ENCODE results near the gene CDK5RAP2. TPM values are rescaled to one million over a fixed set of nuclear protein-coding genes. Genes with fewer than 3 reads are reported as not detected.

Gene CDK5RAP2
- total RNA-seq, 6 experiments from 2014 or later: 28.4 to 40.8 (median 36.8) TPM

- Mint-ChIP-seq H3K36me3 (ENCODE audit: low read depth) (no peaks in the 10 kb centered on the region), H3K27ac (no peak overlapping the region), H3K27me3 (ENCODE audit: insufficient read depth) (peaks cover 12% of the 10 kb centered on the region), H3K4me3 (no peak overlapping the region), H3K4me1 (ENCODE audit: low read depth) (peaks cover 32% of the 10 kb centered on the region), H3K9me3 (no peaks in the 10 kb centered on the region)
- DNase-seq: peak; percentile 16
- peak; percentile 79 for TF ChIP-seq CTCF (IDR thresholded peaks at IDR 0.05)
Observed at GRCh38 chr9:120348951-120349429, 231.0 kb downstream of the CDK5RAP2 start.

- no peak for DNase-seq
Observed at GRCh38 chr9:120345379-120345778, 234.6 kb downstream of the CDK5RAP2 start.

GRCh38 chr9:120344230-120344629, 235.7 kb downstream of the CDK5RAP2 start:
- Mint-ChIP-seq H3K27ac (no peak overlapping the region; the same call in 1 of the 2 replicates), H3K27me3 (ENCODE audit: insufficient read depth) (peaks cover 4% of the 10 kb centered on the region; the same call in 1 of the 2 replicates), H3K4me1 (ENCODE audit: low read depth) (peaks cover 23% of the 10 kb centered on the region), H3K9me3 (no peaks in the 10 kb centered on the region), H3K36me3 (ENCODE audit: low read depth) (no peaks in the 10 kb centered on the region), H3K4me3 (no peak overlapping the region)
- no peak; the same call in 1 of the 2 replicates for TF ChIP-seq CTCF (IDR thresholded peaks at IDR 0.05)
- peak; percentile 67 for DNase-seq

More at GRCh38 chr9:120345379-120345778, 234.6 kb downstream of the CDK5RAP2 start:
- TF ChIP-seq CTCF (IDR thresholded peaks at IDR 0.05): no peak
- Mint-ChIP-seq H3K4me1 (ENCODE audit: low read depth) (peaks cover 25% of the 10 kb centered on the region), H3K36me3 (ENCODE audit: low read depth) (no peaks in the 10 kb centered on the region), H3K4me3 (no peak overlapping the region), H3K9me3 (no peaks in the 10 kb centered on the region), H3K27me3 (ENCODE audit: insufficient read depth) (peaks cover 7% of the 10 kb centered on the region), H3K27ac (no peak overlapping the region)

- no peak for TF ChIP-seq CTCF (IDR thresholded peaks at IDR 0.05)
- no peak overlapping the region for H3K27ac Mint-ChIP-seq
- H3K9me3 Mint-ChIP-seq: no peaks in the 10 kb centered on the region
- H3K4me3 Mint-ChIP-seq: no peak overlapping the region
- H3K4me1 Mint-ChIP-seq (ENCODE audit: low read depth): peaks cover 23% of the 10 kb centered on the region
- no peak for DNase-seq
- no peaks in the 10 kb centered on the region for H3K36me3 Mint-ChIP-seq (ENCODE audit: low read depth)
- peaks cover 4% of the 10 kb centered on the region; the same call in 1 of the 2 replicates for H3K27me3 Mint-ChIP-seq (ENCODE audit: insufficient read depth)
Observed at GRCh38 chr9:120343416-120343815, 236.6 kb downstream of the CDK5RAP2 start.

Other genes starting within 250 kb of the CDK5RAP2 start
- gene MEGF9, start 134.3 kb upstream of the CDK5RAP2 start, total RNA-seq (2021; fragmentation: NEBNext Ultra II Directional; extraction: Animal tissue kit (Norgen Biotek cat#: 25700)): 1 to 10 TPM; 5.1 to 9.8 (median 8.8) TPM
- 10 to 100 TPM; 61.5 to 73.9 (median 67.7) TPM for gene FBXW2, start 213.2 kb upstream of the CDK5RAP2 start, total RNA-seq (2021; fragmentation: NEBNext Ultra II Directional; extraction: Animal tissue kit (Norgen Biotek cat#: 25700))

All from HFFc6 (cell line).